Panc1 (cell line): ENCODE results near the gene DOCK8. TPM values are rescaled to one million over a fixed set of nuclear protein-coding genes. Genes with fewer than 3 reads are reported as not detected.

Experiments used
- ATAC-seq: fragments of 200-7000 bp; cut with Tn5 transposase; 2 replicates; pipeline ENCODE4 v1.9.1; 2020; ENCODE audit warnings: mild to moderate bottlenecking, moderate library complexity
- BruUV-seq: library from RNA; stranded (reverse); fragments of 400-500 nt; replicated peaks from 2 replicates; lab custom pipeline; 2021; lab: Mats Ljungman, UMichigan
- CTCF ChIA-PET: fragments of 300-600 bp; sonication (Branson Sonifier 250); formaldehyde crosslinking; loops from one replicate; lab custom pipeline; 2022; ENCODE audit warnings: antibody characterized with exemption; lab: Charles Lee
- POLR2A ChIA-PET: fragments of 300-600 bp; sonication (Branson Sonifier 250); formaldehyde crosslinking; loops from one replicate; lab custom pipeline; 2022; ENCODE audit warnings: antibody characterized with exemption; lab: Charles Lee
- DNase-seq: peaks from one replicate; pipeline ENCODE4 v3.0.0-alpha.2; 2010; ENCODE audit warnings: low read depth, low spot score
- H3K27ac ChIP-seq: 2 replicates; pipeline ENCODE4 v1.5.1; 2011; ENCODE audit warnings: mild to moderate bottlenecking, low read length, inconsistent platforms
- H3K27me3 ChIP-seq: fragments of 200-500 bp; sonication (Bioruptor generic); 2 replicates; pipeline ENCODE4 v1.6.0; 2014; ENCODE audit warnings: low read length, inconsistent platforms; ENCODE audit not compliant: control insufficient read depth, insufficient read depth
- H3K36me3 ChIP-seq: fragments of 200-500 bp; sonication (Bioruptor generic); 2 replicates; pipeline ENCODE4 v1.5.1; 2014; ENCODE audit warnings: inconsistent platforms, mild to moderate bottlenecking, low read length, moderate library complexity; ENCODE audit not compliant: control insufficient read depth, insufficient read depth
- H3K4me1 ChIP-seq: 2 replicates; pipeline ENCODE4 v1.5.1; 2011; ENCODE audit warnings: inconsistent platforms, mild to moderate bottlenecking, low read length, moderate library complexity; ENCODE audit not compliant: control insufficient read depth, insufficient read depth
- H3K4me3 ChIP-seq, 2 experiments: 2 replicates each; pipeline ENCODE4 v1.5.1; 2011 to 2012; ENCODE audit warnings: low read depth in 2 of 2, low read length in 2 of 2, mild to moderate bottlenecking in 2 of 2, inconsistent platforms in 1 of 2, moderate library complexity in 1 of 2
- H3K9me3 ChIP-seq: fragments of 200-500 bp; sonication (Bioruptor generic); 2 replicates; pipeline ENCODE4 v1.5.1; 2014; ENCODE audit warnings: low read depth, mild to moderate bottlenecking, inconsistent platforms, low read length, moderate library complexity; ENCODE audit not compliant: control insufficient read depth, insufficient read depth
- CTCF ChIP-seq: fragments of 450-650 bp; IDR thresholded peaks from 2 replicates; pipeline ENCODE4 v1.5.1; 2017; ENCODE audit warnings: mild to moderate bottlenecking
- POLR2AphosphoS5 ChIP-seq: IDR thresholded peaks from 2 replicates; pipeline ENCODE4 v1.6.1; 2012; ENCODE audit warnings: mild to moderate bottlenecking, low read depth, low read length, moderate library complexity
- SIN3A ChIP-seq: IDR thresholded peaks from 2 replicates; pipeline ENCODE4 v1.6.1; 2012; ENCODE audit warnings: low read depth, mild to moderate bottlenecking, low read length, moderate library complexity, borderline replicate concordance; ENCODE audit not compliant: insufficient read depth
- TCF7L2 ChIP-seq: IDR thresholded peaks from 2 replicates; pipeline ENCODE4 v1.6.1; 2011; ENCODE audit warnings: mild to moderate bottlenecking, low read depth, low read length, inconsistent platforms
- in situ Hi-C: cut with HindIII; loops from 2 replicates; pipeline ENCODE4 v1.10.0; 2016; ENCODE audit warnings: low sequenced_read_pairs, low pct_unique_long_range_greater_than_20kb
- intact Hi-C: fragments of 100-400 bp; cut with micrococcal nuclease; formaldehyde crosslinking; loops from one replicate; pipeline ENCODE4 v1.10.0; 2022; ENCODE audit not compliant: unreplicated experiment
- total RNA-seq: library from RNA; stranded (reverse); gene quantifications from one replicate; pipeline ENCODE4 v1.2.1, GENCODE V29; 2021; ENCODE audit not compliant: unreplicated experiment
- TF ChIP-seq, protein P1 (sequence below), 2 experiments: IDR thresholded peaks; 2 replicates each; pipeline ENCODE4 v1.6.1; 2011 to 2012; ENCODE audit warnings: low read depth in 2 of 2, control low read depth in 1 of 2, low read length in 1 of 2, mild to moderate bottlenecking in 1 of 2, moderate library complexity in 1 of 2; ENCODE audit not compliant: insufficient read depth in 1 of 2

DOCK8 gene
- total RNA-seq, 1 experiment from 2014 or later: 1.4 TPM

GRCh38 chr9:268616-269015 is 54.0 kb downstream of the DOCK8 start:
- Histone ChIP-seq H3K4me1 (no peaks in the 10 kb centered on the region), H3K4me3 (no peak overlapping the region), H3K9me3 (no peaks in the 10 kb centered on the region), H3K36me3 (no peaks in the 10 kb centered on the region), H3K27me3 (no peaks in the 10 kb centered on the region), H3K27ac (no peak overlapping the region)
- POLR2A ChIA-PET: no interaction called here
- in situ Hi-C loops: no loop called here
- intact Hi-C loops: no loop called here
- TF ChIP-seq POLR2AphosphoS5 (no peak), CTCF (no peak), SIN3A (no peak), TCF7L2 (no peak)
- TF ChIP-seq, protein P1, sequence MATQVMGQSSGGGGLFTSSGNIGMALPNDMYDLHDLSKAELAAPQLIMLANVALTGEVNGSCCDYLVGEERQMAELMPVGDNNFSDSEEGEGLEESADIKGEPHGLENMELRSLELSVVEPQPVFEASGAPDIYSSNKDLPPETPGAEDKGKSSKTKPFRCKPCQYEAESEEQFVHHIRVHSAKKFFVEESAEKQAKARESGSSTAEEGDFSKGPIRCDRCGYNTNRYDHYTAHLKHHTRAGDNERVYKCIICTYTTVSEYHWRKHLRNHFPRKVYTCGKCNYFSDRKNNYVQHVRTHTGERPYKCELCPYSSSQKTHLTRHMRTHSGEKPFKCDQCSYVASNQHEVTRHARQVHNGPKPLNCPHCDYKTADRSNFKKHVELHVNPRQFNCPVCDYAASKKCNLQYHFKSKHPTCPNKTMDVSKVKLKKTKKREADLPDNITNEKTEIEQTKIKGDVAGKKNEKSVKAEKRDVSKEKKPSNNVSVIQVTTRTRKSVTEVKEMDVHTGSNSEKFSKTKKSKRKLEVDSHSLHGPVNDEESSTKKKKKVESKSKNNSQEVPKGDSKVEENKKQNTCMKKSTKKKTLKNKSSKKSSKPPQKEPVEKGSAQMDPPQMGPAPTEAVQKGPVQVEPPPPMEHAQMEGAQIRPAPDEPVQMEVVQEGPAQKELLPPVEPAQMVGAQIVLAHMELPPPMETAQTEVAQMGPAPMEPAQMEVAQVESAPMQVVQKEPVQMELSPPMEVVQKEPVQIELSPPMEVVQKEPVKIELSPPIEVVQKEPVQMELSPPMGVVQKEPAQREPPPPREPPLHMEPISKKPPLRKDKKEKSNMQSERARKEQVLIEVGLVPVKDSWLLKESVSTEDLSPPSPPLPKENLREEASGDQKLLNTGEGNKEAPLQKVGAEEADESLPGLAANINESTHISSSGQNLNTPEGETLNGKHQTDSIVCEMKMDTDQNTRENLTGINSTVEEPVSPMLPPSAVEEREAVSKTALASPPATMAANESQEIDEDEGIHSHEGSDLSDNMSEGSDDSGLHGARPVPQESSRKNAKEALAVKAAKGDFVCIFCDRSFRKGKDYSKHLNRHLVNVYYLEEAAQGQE (IDR thresholded peaks at IDR 0.05; ENCODE audit: insufficient read depth in 1 of 2, low read depth in 2 of 2, low read length in 1 of 2): no peak
- no TSS peak for BruUV-seq
- DNase-seq (no peak), ATAC-seq (no peak)
- CTCF ChIA-PET: no interaction called here

DNA sequence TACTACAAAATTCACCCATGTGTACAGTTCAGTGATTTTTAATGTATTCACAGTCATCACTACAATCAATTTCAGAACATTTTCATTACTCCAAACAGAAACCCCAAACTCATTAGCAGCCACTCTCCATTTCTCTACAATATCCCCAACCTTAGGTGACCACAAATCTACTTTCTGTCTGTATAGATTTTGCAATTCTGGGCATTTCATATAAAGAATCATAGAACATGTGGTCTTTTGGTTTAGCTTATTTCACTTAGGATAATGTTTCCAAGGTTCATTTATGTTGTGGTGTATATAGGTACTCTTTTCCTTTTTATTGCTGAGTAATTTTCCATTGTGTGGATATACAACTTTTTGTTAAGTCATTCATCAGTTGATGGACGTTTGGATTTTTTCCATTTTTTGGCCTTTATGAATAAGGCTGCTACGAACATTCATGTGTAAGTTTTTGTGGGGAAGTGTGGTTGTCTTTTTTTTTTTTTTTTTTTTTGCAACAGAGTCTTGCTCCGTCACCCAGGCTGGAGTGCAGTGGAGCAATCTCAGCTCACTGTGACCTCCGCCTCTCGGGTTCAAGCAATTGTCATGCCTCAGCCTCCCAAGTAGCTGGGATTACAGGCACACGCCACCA is 54.5 kb downstream of the DOCK8 start:
- POLR2A ChIA-PET: no interaction called here
- DNase-seq: no peak
- no peaks in the 10 kb centered on the region for H3K4me1 ChIP-seq
- TF ChIP-seq TCF7L2 (no peak), SIN3A (no peak), POLR2AphosphoS5 (no peak), CTCF (no peak)
- TF ChIP-seq, protein P1 (IDR thresholded peaks at IDR 0.05; ENCODE audit: insufficient read depth in 1 of 2, low read depth in 2 of 2, low read length in 1 of 2): no peak
- BruUV-seq: no TSS peak
- intact Hi-C loops (no loop called here), in situ Hi-C loops (no loop called here)
- no peaks in the 10 kb centered on the region for H3K27me3 ChIP-seq
- no peak overlapping the region for H3K4me3 ChIP-seq
- no peak overlapping the region for H3K27ac ChIP-seq
- H3K36me3 ChIP-seq: no peaks in the 10 kb centered on the region
- no peaks in the 10 kb centered on the region for H3K9me3 ChIP-seq
- CTCF ChIA-PET: no interaction called here
- ATAC-seq: no peak
